Activated naive CD4-positive, alpha-beta T cell treated with anti-CD3 and anti-CD28 coated beads, Interleukin-2, amount 10 ng/mL, durations not matched to agents 7 days and 5 days (primary cell): ENCODE results near the gene ZDHHC14.
"Not testable (repeated sequence)": the region's sequence is repeated elsewhere in the genome, so short reads cannot be mapped to it uniquely, and the experiment has no call there.

Source experiments
- CTCF ChIA-PET: fragments of 350-600 bp; sonication (Branson Sonifier 250); formaldehyde crosslinking; loops from one replicate; lab custom pipeline; 2021; ENCODE audit warnings: antibody characterized with exemption; lab: Charles Lee
- DNase-seq: peaks from one replicate; pipeline ENCODE4 v3.0.0-alpha.2; 2020
- H3K27ac Mint-ChIP-seq: one replicate; pipeline ENCODE4 v1.8.0; 2021; ENCODE audit warnings: mild to moderate bottlenecking, moderate library complexity, mixed read lengths
- H3K27me3 Mint-ChIP-seq: one replicate; pipeline ENCODE4 v1.8.0; 2021; ENCODE audit warnings: mild to moderate bottlenecking, mixed read lengths
- H3K36me3 Mint-ChIP-seq: one replicate; pipeline ENCODE4 v1.8.0; 2021; ENCODE audit warnings: mixed read lengths
- H3K4me1 Mint-ChIP-seq: one replicate; pipeline ENCODE4 v1.8.0; 2021; ENCODE audit warnings: mixed read lengths
- H3K4me3 Mint-ChIP-seq: one replicate; pipeline ENCODE4 v1.8.0; 2021; ENCODE audit warnings: mild to moderate bottlenecking, moderate library complexity, mixed read lengths
- H3K9me3 Mint-ChIP-seq: one replicate; pipeline ENCODE4 v1.8.0; 2021; ENCODE audit warnings: mixed read lengths

The ZDHHC14 gene

GRCh38 chr6:157385482-157385881, 4.5 kb downstream of the ZDHHC14 start:
- DNase-seq, result no peak
- CTCF ChIA-PET, result interaction anchor here (1.2 to 1.3 kb wide), 2 partner anchors 14 to 68 kb away, joined by 3 to 4 read pairs; no protein-coding TSS in a partner anchor
- peaks cover 15% of the 10 kb centered on the region for H3K4me1 Mint-ChIP-seq
- peaks cover 6% of the 10 kb centered on the region for H3K9me3 Mint-ChIP-seq
- H3K36me3 Mint-ChIP-seq, result peaks cover 6% of the 10 kb centered on the region
- H3K27me3 Mint-ChIP-seq, result peaks cover 24% of the 10 kb centered on the region
- H3K27ac Mint-ChIP-seq, result no peak overlapping the region
- no peak overlapping the region for H3K4me3 Mint-ChIP-seq

- CTCF ChIA-PET, result interaction anchor here (0.8 kb wide), 1 partner anchor 71 kb away, joined by 3 read pairs; no protein-coding TSS in a partner anchor
- H3K27me3 Mint-ChIP-seq, result peaks cover 24% of the 10 kb centered on the region
- no peak for DNase-seq
- peaks cover 15% of the 10 kb centered on the region for H3K4me1 Mint-ChIP-seq
- peaks cover 9% of the 10 kb centered on the region for H3K9me3 Mint-ChIP-seq
- H3K4me3 Mint-ChIP-seq, result no peak overlapping the region
- H3K36me3 Mint-ChIP-seq, result peaks cover 8% of the 10 kb centered on the region
- no peak overlapping the region for H3K27ac Mint-ChIP-seq
These were observed 5.0 kb downstream of the ZDHHC14 start for GRCh38 chr6:157386023-157386422.

- H3K4me3 Mint-ChIP-seq, result no peak overlapping the region
- peaks cover 12% of the 10 kb centered on the region for H3K9me3 Mint-ChIP-seq
- DNase-seq, result no peak
- H3K27ac Mint-ChIP-seq, result no peak overlapping the region
- H3K4me1 Mint-ChIP-seq, result peaks cover 15% of the 10 kb centered on the region
- CTCF ChIA-PET, result interaction anchor here (0.8 kb wide), 1 partner anchor 72 kb away, joined by 3 read pairs; no protein-coding TSS in a partner anchor
- peaks cover 24% of the 10 kb centered on the region for H3K27me3 Mint-ChIP-seq
- H3K36me3 Mint-ChIP-seq, result peaks cover 10% of the 10 kb centered on the region
These were observed 5.5 kb downstream of the ZDHHC14 start for GRCh38 chr6:157386454-157386853.

GRCh38 chr6:157388924-157389323, 7.9 kb downstream of the ZDHHC14 start:
- Mint-ChIP-seq H3K4me1 (peaks cover 5% of the 10 kb centered on the region), H3K9me3 (peaks cover 17% of the 10 kb centered on the region), H3K36me3 (peaks cover 9% of the 10 kb centered on the region), H3K27ac (no peak overlapping the region), H3K27me3 (peaks cover 7% of the 10 kb centered on the region), H3K4me3 (no peak overlapping the region)
- no peak for DNase-seq
- CTCF ChIA-PET, result no interaction called here

- Mint-ChIP-seq H3K36me3 (peaks cover 9% of the 10 kb centered on the region), H3K27me3 (peaks cover 7% of the 10 kb centered on the region)
- CTCF ChIA-PET, result interaction anchor here (0.6 kb wide), 2 partner anchors 210 to 369 kb away, joined by 3 read pairs; no protein-coding TSS in a partner anchor
These were observed 9.5 kb downstream of the ZDHHC14 start for GRCh38 chr6:157390273-157391060.

GRCh38 chr6:157392927-157393668, 12.1 kb downstream of the ZDHHC14 start:
- Mint-ChIP-seq H3K36me3 (peaks cover 9% of the 10 kb centered on the region), H3K4me1 (no peaks in the 10 kb centered on the region), H3K27ac (no peak overlapping the region), H3K9me3 (peaks cover 17% of the 10 kb centered on the region), H3K4me3 (no peak overlapping the region), H3K27me3 (peaks cover 9% of the 10 kb centered on the region)
- no peak for DNase-seq
- CTCF ChIA-PET, result interaction anchor here (0.7 kb wide), 1 partner anchor 104 kb away, joined by 3 read pairs; no protein-coding TSS in a partner anchor

More at GRCh38 chr6:157390273-157391060, 9.5 kb downstream of the ZDHHC14 start:
- H3K9me3 Mint-ChIP-seq, result peaks cover 17% of the 10 kb centered on the region
- H3K4me3 Mint-ChIP-seq, result no peak overlapping the region
- DNase-seq, result no peak
- H3K27ac Mint-ChIP-seq, result no peak overlapping the region
- H3K4me1 Mint-ChIP-seq, result peaks cover 3% of the 10 kb centered on the region

GRCh38 chr6:157393669-157394327, 12.8 kb downstream of the ZDHHC14 start:
- Mint-ChIP-seq H3K27me3 (peaks cover 6% of the 10 kb centered on the region), H3K4me3 (no peak overlapping the region), H3K27ac (no peak overlapping the region), H3K4me1 (no peaks in the 10 kb centered on the region), H3K36me3 (peaks cover 8% of the 10 kb centered on the region), H3K9me3 (peaks cover 17% of the 10 kb centered on the region)
- DNase-seq, result no peak
- CTCF ChIA-PET, result no interaction called here

- H3K4me1 Mint-ChIP-seq, CTCF ChIA-PET, H3K4me3 Mint-ChIP-seq, H3K36me3 Mint-ChIP-seq, DNase-seq, H3K27me3 Mint-ChIP-seq, H3K27ac Mint-ChIP-seq: not testable (repeated sequence)
- peaks cover 13% of the 10 kb centered on the region for H3K9me3 Mint-ChIP-seq
These were observed 14.2 kb downstream of the ZDHHC14 start for GRCh38 chr6:157395199-157395598.

GRCh38 chr6:157396026-157396425, 15.0 kb downstream of the ZDHHC14 start:
- H3K9me3 Mint-ChIP-seq, result peaks cover 7% of the 10 kb centered on the region
- peaks cover 3% of the 10 kb centered on the region for H3K36me3 Mint-ChIP-seq
- DNase-seq, result no peak
- H3K27me3 Mint-ChIP-seq, result peaks cover 5% of the 10 kb centered on the region
- no peak overlapping the region for H3K4me3 Mint-ChIP-seq
- no peak overlapping the region for H3K27ac Mint-ChIP-seq
- CTCF ChIA-PET, result no interaction called here
- no peaks in the 10 kb centered on the region for H3K4me1 Mint-ChIP-seq

GRCh38 chr6:157397660-157398059, 16.7 kb downstream of the ZDHHC14 start:
- H3K27ac Mint-ChIP-seq, result no peak overlapping the region
- DNase-seq, result no peak
- H3K4me3 Mint-ChIP-seq, result no peak overlapping the region
- H3K36me3 Mint-ChIP-seq, result no peaks in the 10 kb centered on the region
- peaks cover 5% of the 10 kb centered on the region for H3K27me3 Mint-ChIP-seq
- H3K9me3 Mint-ChIP-seq, result no peaks in the 10 kb centered on the region
- H3K4me1 Mint-ChIP-seq, result no peaks in the 10 kb centered on the region
- CTCF ChIA-PET, result no interaction called here

GRCh38 chr6:157398151-157398550, 17.2 kb downstream of the ZDHHC14 start:
- no peak for DNase-seq
- no peaks in the 10 kb centered on the region for H3K36me3 Mint-ChIP-seq
- CTCF ChIA-PET, result no interaction called here
- H3K9me3 Mint-ChIP-seq, result no peaks in the 10 kb centered on the region
- H3K4me3 Mint-ChIP-seq, result no peak overlapping the region
- no peak overlapping the region for H3K27ac Mint-ChIP-seq
- H3K4me1 Mint-ChIP-seq, result no peaks in the 10 kb centered on the region
- peaks cover 5% of the 10 kb centered on the region for H3K27me3 Mint-ChIP-seq

- no peaks in the 10 kb centered on the region for H3K9me3 Mint-ChIP-seq
- peaks cover 5% of the 10 kb centered on the region for H3K27me3 Mint-ChIP-seq
- no peak for DNase-seq
- no peak overlapping the region for H3K4me3 Mint-ChIP-seq
- CTCF ChIA-PET, result no interaction called here
- H3K36me3 Mint-ChIP-seq, result no peaks in the 10 kb centered on the region
- H3K27ac Mint-ChIP-seq, result no peak overlapping the region
- H3K4me1 Mint-ChIP-seq, result no peaks in the 10 kb centered on the region
These were observed 19.7 kb downstream of the ZDHHC14 start for GRCh38 chr6:157400676-157401075.

GRCh38 chr6:157401734-157402338, 20.8 kb downstream of the ZDHHC14 start:
- peaks cover 5% of the 10 kb centered on the region for H3K27me3 Mint-ChIP-seq
- DNase-seq, result no peak
- no peak overlapping the region for H3K4me3 Mint-ChIP-seq
- H3K27ac Mint-ChIP-seq, result no peak overlapping the region
- CTCF ChIA-PET, result interaction anchor here (0.9 kb wide), 1 partner anchor 265 kb away, joined by 3 read pairs; no protein-coding TSS in a partner anchor
- H3K4me1 Mint-ChIP-seq, result no peaks in the 10 kb centered on the region
- no peaks in the 10 kb centered on the region for H3K36me3 Mint-ChIP-seq
- no peaks in the 10 kb centered on the region for H3K9me3 Mint-ChIP-seq
